T-helper 1 cell treated with Interleukin-12 subunit alpha and Interleukin-12 subunit beta and Interleukin-4 antibody, amounts not matched to agents 30 ng/mL and 1 ng/mL, for 36 hours (primary cell): Measurements from ENCODE around the gene DENND4C. TPM values are rescaled to one million over a fixed set of nuclear protein-coding genes. Genes with fewer than 3 reads are reported as not detected.
"Not testable (repeated sequence)": the region's sequence is repeated elsewhere in the genome, so short reads cannot be mapped to it uniquely, and the experiment has no call there.

Experiments
- intact Hi-C: fragments of 100-400 bp; cut with micrococcal nuclease; formaldehyde crosslinking; loops from one replicate; pipeline ENCODE4 v1.15.1; 2024
- total RNA-seq: library from RNA; stranded (reverse); gene quantifications from 2 replicates; pipeline ENCODE4 v1.2.3, GENCODE V29; 2022

The DENND4C gene
- total RNA-seq, 1 donor from 2014 or later: 44.8 TPM

DNA sequence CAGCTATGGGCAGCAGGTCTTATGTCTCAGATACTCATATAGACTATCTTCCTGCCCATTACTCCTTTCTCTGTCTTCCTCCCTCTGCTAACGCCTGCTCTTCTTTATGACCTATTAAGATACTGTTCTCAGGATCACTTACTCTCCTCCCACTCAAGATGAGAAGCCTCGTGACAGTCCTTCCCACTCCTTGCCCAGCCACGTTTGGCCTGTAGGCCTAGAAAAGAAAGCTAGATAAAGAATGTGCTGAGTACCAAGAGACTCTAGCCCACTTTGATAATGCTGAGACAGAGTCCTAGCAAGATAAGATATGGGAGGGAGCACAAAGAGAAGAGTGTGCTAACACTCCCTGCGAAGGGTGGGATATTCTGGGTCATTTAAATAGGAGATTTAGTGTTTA, 6.8 kb upstream of the DENND4C start:
- intact Hi-C loops: no loop called here

DNA sequence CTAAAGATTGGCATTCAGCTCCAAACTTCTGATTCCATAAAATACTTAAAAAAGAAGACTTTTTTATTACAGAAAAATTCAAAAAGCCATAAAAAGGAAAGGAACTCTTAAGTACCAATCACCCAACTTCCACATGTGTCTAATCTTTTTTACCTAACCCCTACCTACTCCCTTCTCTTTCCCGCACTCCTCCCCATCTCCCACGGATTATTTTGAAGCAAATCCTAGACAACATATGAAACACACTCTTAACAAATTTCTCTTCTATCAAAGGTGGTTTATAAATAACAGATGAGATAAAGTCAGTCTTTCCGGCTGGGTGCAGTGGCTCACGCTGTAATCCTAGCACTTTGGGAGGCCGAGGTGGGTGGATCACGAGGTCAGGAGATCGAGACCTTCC, 5.9 kb upstream of the DENND4C start:
- intact Hi-C loops: no loop called here

DNA sequence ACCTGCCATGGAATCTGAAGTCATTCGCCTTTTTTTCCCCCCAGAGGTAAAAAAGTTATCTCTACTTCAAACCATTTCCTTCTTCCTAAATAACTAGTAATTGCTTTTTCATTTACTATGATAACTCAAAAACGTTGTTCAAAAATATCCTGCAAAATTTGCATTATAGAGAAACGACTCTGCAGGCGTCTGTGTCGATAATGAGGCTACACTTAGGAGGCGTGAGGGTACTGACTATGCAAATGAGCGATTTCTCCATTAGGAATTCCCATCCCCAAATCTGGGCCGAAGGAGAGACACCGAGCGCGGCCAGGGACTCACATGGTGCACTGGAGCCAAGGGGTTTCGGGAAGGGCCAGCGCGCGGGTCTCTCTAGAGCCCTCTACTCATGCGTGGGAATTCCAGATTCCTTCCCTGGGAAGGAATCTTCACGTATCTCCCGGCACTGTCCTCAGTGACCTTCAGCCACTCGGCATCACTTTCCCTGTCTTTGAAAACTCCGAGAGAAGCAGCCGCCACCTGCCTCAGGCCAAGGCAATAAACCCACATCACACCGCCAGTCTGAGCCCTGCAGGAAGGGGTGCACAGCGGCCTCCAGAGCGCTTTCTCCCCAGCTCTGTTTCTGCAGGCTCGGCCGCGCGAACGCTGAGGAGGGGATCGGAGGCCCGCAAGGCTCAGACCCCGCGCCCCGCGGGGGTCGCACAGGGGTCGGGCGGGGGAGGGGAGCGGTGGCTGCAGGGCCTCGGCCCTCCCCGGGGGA, 718 bp upstream of the DENND4C start:
- intact Hi-C loops: loop anchor here (1.0 to 5.0 kb wide), 12 partner anchors 45 to 1393 kb away; partner anchors contain the start of genes HAUS6, MLLT3, PLIN2 and RPS6

DNA sequence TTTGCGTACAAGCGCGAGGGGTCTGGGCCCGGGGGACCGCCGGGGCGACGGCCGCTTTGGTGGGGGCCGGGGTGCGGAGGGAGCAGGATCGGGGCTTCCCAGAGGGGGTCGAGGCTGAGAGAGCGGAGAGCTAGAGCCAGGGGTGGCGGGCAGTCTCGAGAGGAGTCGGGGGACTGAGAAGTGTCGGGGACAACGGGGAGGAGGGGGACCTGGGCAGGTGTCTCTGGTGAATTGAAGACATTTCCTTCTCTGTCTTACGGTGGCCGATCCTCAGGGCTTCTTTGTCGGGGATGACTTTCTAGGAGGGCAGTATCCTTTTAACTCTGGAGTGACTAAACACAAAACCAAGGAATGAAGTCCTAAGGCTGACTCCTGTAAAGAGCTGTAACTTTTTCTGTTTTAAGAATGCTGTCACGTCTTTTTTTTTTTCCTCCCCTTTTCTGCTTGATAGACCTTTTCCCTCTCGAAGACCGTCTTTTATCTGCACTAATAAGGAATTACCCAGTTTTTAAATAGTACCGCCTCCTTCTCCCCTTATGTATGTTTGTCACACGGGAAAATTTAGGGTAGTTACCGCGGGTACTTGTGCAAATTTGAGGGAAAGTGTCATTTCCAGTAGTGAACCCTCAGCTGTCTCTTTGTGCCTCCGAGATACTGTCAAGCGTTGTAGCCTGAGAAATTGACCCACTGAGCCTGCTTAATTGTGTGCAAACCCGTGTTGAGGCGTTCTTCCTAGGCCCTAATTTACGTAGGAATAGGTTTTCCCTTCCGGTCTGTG, 822 bp downstream of the DENND4C start:
- intact Hi-C loops: loop anchor here (2.0 to 5.0 kb wide), 3 partner anchors 47 to 1391 kb away; partner anchors contain the start of gene MLLT3

DNA sequence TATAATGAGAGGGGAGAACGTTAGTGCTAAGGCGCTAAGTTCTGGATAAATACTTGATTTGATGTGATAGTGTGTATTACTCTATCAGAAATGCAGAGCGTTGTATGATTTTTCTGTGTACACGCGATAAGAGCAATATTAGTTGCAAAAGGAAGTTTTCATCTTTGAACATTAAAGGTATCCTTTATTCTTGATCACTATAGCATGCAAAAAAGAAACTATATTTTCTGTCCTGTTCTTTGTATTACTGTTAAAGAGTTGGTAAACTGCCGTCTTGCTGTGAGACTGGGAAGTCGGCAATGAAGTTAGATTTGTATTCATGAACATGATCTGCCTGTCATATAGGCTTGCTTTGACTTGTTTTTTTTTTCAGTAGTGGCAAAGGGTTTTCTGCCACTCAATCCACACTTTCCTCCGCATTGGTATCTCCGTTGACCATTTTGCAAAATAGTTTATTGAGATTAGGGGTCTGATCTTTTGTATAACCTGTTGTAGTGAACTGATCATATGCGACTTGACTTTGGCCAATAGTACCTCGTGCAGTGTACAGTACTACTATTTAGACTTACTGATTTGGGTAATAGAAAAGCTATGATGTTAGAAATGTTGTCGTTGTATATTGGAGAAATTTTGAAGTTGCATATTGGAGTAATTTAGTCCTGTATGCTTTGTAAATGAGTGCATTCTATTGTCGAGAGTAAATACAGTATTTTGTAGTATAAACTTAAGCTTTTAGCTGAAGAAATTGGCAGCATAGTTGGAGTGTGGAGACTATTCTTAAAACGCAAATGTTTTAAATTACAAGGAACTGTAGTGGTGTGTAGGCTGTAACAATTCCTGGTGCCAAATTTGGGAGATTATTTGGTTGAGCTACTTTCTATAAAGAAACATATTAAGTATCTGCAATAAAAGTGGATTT, 1.7 kb downstream of the DENND4C start:
- intact Hi-C loops: loop anchor here (1.0 to 5.0 kb wide), 4 partner anchors 47 to 1452 kb away; partner anchors contain the start of genes FOCAD and MLLT3

DNA sequence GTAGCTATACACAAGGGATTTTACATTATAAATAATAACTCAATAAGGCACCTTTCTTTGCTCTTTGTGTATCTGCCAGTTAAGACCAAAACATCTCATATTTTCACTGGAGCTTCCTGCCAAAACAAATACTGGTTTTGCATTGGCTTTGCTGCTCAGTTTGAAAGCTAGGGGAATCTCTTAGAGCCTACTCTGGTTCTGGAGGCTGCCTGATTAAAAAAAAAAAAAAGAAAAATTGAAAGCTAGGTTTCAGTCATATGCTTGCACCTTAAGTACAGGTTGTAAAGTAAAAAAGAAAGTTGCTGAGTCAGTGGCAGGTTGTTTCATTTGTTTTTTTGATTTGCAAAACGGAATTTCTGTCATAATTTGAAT, 2.3 kb downstream of the DENND4C start:
- intact Hi-C loops: loop anchor here (1.0 to 5.0 kb wide), 3 partner anchors 49 to 1451 kb away; partner anchors contain the start of genes FOCAD and MLLT3

DNA sequence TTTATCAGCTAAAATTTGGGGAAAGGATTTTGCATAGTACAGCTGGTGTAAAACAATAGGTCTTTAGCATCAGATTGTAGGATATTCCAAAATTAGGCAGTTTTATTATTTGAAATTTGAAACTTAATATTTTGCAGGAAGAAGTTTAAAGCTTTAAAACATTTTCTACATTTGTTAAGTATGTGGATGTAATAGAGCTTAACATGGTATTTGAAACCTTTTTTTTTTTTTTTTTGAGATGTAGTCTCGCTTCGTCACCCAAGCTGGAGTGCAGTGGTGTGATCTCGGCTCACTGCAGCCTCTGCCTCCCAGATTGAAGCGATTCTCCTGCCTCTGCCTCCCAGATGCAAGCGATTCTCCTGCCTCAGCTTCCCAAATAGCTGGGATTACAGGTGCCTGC, 2.9 kb downstream of the DENND4C start:
- intact Hi-C loops: loop anchor here (5.0 kb wide), 2 partner anchors 49 to 1389 kb away; partner anchors contain the start of gene MLLT3

DNA sequence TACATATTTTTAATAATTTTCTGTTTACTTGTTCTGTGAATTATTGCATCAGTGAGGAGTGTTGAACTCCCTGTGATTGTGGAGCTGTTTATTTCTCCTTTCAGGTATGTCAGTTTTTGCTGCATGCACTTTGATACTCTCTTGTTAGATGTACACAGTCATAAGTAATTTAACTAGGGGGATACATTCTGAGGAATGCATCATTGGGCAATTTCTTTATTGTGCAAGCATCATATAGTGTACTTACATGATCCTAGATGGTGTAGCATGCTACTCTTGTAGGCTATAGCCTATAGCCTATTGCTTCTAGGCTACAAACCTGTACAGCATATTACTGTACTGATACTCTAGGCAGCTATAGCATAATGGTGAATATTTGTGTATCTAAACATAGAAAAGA, 9.5 kb downstream of the DENND4C start:
- intact Hi-C loops: no loop called here

DNA sequence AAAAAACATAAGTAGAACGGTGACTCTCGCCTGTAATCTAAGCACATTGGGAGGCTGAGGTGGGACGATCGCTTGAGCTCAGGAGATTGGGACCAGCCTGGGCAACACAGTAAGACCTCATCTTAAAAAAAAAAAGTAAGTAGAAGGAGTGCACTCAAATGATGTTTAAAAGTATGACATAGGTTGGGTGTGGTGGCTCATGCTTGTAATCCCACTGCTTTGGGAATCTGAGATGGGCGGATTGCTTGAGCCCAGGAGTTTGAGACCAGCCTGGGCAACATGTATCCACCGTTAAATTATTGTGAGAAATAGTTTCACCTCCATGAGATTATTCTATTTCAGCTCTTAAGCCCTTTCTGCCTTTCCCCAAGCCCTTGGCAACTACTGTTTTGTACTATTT, 11.2 kb downstream of the DENND4C start:
- intact Hi-C loops: no loop called here

DNA sequence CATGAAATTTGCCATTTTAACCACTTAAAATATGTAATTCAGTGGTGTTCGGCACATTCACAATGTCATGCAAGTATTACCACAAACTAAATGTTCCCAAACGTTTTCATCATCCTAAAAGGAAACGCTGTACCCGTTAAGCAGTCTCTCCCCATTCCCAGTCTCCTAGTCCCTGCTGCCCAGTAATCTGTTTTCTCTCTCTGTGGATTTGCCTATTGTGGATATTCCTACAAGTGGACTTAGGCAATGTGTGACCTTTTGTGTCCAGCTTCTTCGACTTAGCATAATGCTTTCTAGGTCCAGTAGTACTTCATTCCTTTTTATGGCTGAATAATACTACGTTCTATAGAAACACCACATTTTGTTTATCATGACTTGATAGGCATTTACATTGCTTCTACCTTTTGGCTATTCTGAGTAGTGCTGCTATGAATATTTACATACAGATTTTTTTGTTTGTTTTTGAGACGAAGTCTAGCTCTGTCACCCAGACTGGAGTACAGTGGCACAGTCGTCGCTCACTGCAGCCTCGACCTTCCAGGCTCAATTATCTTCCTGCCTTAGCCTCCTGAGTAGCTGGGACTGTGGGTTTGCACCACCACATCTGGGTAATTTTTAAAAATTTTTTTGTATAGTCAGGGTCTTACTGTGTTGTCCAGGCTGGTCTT, 13.0 kb downstream of the DENND4C start:
- intact Hi-C loops: no loop called here

DNA sequence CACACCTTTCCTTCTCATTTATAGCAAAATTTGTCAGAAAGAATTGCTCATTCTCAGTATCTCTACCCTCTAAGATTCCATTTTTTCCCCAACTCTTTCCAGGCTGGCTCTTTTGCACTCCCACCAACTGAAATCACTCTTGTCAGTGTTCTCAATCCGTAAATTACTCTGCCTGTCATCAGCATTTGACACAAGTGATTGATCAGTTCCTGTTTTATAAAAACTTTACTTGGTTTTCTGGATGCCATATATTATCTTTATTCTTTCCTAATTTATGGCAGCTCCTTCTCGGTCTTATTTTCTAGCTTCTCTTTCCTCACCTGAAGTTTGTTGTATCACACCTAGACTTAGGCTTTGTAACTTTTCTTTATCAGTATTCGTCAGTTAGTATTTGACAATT, 16.4 kb downstream of the DENND4C start:
- intact Hi-C loops: no loop called here

DNA sequence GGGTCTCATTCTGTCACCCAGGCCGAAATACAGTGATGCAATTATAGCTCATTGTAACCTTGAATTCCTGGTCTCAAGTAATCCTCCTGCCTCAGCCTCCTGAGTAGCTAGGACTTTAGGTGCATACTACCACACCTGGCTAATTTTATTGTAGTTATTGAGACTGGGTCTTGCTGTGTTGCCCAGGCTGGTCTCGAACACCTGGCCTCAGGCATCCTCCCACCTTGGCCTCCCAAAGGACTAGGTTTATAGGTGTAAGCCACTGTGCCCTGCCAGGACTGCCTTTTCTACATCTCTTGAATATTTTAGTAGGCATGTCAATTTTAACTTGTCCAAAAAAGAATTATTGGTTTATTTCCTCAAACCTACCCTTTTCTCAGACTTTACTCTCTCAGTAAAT, 16.9 kb downstream of the DENND4C start:
- intact Hi-C loops: no loop called here

DNA sequence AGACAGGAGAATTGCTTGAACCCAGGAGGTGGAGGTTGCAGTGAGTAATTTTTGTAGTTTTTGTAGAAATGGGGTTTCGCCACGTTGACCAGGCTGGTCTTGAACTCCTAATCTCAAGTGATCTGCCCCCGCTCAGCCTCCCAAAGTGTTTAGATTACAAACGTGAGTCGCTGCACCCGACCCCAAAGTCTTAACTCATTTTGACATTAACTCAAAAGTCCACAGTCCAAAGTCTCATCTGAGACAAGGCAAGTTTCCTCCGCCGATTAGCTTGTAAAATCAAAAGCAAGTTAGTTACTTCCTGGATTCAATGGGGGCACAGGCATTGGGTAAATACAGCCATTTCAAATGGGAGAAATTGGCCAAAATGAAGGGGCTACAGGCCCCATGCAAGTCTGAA, 19.9 kb downstream of the DENND4C start:
- intact Hi-C loops: not testable (repeated sequence)

DNA sequence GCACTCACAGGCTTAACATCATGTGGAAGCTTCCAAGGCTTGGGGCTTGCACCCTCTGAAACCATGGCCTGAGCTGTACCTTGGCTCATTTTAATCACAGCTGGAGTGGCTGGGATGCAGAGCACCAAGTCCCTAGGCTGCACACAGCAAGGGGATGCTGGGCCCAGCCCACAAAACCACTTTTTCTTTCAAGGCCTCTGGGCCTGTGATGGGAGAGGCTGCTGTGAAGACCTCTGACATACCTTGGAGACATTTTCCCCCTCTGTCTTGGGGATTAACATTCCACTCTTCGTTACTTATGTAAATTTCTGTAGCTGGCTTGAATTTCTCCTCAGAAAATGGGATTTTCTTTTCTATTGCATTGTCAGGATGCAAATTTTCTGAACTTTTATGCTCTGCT, 20.7 kb downstream of the DENND4C start:
- intact Hi-C loops: not testable (repeated sequence)

DNA sequence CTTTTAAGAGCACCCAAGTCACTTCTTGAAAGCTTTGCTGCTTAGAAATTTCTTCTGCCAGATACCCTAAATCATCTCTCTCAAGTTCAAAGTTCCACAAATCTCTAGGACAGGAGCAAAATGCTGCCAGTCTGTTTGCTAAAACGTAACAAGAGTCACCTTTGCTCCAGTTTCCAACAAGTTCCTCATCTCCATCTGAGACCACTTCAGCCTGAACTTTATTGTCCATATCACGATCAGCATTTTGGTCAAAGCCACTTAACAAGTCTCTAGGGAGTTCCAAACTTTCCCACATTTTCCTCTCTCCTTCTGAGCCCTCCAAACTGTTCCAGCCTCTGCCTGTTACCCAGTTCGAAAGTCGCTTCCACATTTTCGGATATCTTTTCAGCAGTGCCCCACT, 21.1 kb downstream of the DENND4C start:
- intact Hi-C loops: not testable (repeated sequence)

DNA sequence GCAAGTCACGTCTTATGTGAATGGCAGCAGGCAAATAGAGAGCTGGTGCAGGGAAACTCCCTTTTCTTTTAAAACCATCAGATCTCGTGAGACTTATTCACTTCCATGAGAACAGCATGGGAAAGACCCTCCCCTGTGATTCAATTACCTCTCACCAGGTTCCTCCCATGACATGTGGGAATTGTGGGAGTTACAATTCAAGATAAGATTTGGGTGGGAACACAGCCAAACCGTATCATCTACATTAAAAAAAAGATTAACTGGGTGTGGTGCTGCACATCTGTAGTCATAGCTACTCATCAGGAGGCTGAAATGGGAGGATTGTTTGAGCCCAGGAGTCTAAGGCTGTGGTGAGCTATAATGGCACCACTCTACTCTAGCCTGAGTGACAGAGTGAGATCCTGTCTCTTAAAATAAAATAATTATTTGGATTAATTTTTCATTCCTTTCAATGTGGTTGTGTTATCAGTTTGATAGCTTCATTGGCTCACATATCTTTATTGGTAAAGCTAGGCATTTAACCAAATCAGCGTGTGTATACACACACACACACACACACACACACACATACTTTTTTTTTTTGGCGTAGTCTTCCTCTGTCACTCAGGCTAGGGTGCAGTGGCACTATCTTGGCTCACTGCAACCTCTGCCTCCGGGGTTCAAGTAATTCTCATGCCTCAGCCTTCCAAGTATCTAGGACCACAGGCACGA, 21.8 kb downstream of the DENND4C start:
- intact Hi-C loops: no loop called here

DNA sequence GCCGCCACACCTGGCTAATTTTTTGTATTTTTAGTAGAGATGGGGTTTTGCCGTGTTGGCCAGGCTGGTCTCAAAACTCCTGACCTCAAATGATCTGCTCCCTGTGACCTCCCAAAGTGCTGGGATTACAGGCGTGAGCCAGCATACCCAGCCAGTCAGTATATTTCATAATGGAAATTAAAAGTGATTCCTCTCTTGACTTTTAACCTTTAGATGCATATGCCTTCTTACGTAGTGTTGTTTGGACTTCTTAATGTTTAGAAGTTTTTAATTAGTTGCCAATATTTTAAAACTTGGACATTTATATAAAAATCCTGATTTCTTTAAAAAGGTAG, 22.4 kb downstream of the DENND4C start:
- intact Hi-C loops: no loop called here

DNA sequence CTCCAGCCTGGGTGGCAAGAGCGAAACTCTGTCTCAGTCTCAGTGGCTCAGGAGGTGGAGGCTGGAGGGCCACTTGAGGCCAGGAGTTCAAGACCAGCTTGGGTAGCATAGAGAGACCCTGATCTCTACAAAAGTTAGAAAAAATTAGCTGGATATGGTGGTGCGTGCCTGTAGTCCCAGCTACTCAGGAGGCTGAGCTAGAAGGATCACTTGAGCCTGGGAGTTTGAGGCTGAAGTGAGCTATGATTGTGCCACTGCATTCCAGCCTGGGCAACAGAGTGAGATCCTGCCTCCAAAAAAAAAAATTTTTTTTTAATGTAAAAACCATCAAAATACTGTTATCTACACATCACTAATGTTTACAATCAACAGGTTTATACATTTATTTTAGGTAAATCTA, 24.6 kb downstream of the DENND4C start:
- intact Hi-C loops: no loop called here

DNA sequence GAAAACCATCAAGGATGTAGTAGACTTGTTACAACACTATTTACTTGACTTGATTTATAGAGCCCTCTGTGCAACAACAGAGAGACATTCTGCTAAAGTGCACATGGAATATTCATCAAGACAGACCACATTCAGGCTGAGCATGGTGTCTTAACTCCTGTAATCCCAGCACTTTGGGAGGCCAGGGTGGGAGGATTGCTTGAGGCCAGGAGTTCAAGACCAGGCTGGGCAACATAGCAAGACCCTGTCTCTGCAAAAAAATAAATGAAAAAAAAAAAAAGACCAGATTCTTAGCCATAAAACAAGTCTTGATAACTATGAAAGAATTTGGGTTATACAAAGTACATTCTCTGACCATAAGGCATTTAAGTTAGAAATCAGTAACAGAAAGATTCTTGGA, 25.3 kb downstream of the DENND4C start:
- intact Hi-C loops: no loop called here

DNA sequence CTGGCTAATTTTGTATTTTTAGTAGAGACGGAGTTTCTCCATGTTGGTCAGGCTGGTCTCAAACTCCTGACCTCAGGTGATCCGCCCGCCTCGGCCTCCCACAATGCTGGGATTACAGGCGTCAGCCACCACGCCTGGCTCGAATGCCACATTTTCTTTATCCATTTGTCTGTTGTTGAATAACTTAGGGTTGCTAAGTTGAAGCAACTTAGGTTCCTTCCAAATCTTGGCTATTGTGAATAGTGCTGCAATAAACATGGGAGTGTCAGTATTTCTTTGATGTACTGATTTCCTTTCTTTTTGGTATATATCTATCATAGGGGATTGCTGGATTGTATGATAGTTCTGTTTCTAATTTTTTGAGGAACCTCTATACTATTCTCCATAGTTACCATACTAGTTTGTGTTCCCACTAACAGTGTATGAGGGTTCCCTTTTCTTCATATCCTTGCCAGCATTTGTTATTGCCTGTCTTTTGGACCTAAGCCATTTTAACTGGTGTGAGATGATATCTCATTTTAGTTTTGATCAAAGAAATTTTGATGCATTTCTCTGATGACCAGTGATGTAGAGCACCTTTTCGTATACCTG, 29.3 kb downstream of the DENND4C start:
- intact Hi-C loops: not testable (repeated sequence)
